ENCODE results near the gene ATRN.
A peak's percentile ranks its signal among the peaks of the same experiment; 100 is the strongest.

The ATRN gene

DNA sequence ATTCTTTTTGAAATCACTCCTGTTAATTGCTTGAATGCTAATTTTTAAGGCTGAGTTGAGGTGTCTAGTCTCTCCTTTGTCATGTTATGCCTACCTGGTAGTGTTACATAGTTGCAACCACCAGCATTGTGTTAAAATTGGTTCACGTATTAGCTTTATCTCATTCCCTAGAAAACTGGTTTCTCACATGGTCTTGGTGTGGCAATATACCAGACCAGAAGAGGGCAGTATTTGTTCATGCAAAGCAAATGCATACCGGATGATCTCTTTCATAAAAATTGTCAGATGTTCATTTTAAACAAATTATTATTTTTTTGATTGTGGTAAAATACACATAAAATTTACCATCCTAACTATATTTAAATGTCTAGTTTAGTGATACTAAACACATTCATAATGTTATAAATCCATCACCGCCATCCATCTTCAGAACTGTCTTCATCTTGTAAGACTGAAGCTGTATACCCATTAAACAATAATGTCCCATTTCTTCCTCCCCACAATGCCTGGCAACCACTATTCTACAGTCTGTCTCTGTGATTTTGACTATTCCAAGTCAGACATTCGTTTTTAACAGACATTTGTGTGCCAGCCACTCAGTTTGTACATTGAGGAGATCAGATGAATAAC, 92.8 kb downstream of the ATRN start:
- peak; percentile 77 for TF ChIP-seq CTCF (conservative IDR thresholded peaks at IDR 0.05; ENCODE audit: low read depth, low read length)
- H3K4me3 ChIP-seq (ENCODE audit: low read length), result no peak overlapping the region
- DNase-seq (ENCODE audit: low read depth), result peak; percentile 2

DNA sequence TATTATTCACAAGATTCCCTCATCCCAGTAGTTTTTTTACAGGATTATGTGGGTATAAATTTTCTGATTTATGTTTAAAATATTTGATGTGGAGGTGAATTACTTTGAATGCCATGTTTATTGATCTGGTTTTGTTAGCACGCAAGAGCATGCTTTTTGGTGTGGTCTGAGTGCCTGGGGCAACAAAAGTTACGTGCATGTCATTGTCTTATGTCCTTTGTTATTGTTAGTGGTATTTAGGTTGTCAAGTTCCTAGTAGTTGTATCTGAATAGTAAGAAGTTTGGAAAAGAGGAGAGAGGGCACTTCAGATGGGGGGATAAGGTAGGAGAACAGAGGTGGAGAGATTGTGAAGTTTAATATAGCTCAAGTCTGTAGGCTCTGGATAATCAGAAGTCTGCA, 95.0 kb downstream of the ATRN start:
- DNase-seq (ENCODE audit: low read depth), result no peak
- no peak for TF ChIP-seq CTCF (conservative IDR thresholded peaks at IDR 0.05; ENCODE audit: low read depth, low read length)
- no peak overlapping the region for H3K4me3 ChIP-seq (ENCODE audit: low read length)

DNA sequence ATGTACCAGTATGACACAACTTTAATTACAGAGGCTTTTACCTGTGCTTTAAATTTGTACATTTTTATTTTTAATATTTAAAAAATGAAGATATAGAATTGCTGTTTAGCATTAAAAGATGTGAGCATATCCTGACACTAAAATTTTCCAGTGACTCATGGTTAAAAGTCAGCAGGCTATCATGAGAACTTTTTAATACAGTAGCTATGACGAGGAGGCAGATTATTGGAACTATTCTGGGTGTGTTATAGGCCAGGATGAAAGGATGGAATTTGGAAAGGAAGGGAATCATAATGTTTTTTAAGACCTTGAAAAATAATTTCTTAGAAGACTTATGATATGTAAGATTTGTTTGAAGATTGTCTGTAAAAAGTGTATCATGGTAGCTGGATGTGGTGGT, 101.3 kb downstream of the ATRN start:
- no peak overlapping the region for H3K4me3 ChIP-seq (ENCODE audit: low read length)
- peak; percentile 26 for DNase-seq (ENCODE audit: low read depth)
- TF ChIP-seq CTCF (conservative IDR thresholded peaks at IDR 0.05; ENCODE audit: low read depth, low read length), result no peak

DNA sequence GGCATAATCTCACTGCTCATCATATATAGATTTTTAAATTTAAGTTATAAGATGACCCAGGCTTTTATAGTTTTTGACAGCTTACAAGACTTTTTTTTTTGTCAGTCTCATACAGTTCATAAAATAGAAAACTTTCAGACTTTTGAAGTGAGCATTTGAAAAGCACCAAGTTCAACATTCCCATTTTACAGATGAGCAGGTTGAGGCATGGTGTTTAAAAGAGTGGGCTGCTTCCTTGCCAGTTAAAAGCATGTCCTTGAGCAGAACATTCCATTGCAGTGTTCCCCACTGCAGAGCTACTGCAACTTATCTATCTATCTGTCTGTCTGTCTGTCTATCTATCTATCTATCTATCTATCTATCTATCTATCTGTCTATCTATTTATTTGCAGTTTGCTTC, 105.5 kb downstream of the ATRN start:
- no peak overlapping the region for H3K4me3 ChIP-seq (ENCODE audit: low read length)
- TF ChIP-seq CTCF (conservative IDR thresholded peaks at IDR 0.05; ENCODE audit: low read depth, low read length), result no peak
- no peak for DNase-seq (ENCODE audit: low read depth)

- H3K4me3 ChIP-seq (ENCODE audit: low read length), result no peak overlapping the region
- no peak for DNase-seq (ENCODE audit: low read depth)
- no peak for TF ChIP-seq CTCF (conservative IDR thresholded peaks at IDR 0.05; ENCODE audit: low read depth, low read length)
Measured at GRCh38 chr20:3577366-3577765, 106.5 kb downstream of the ATRN start.

DNA sequence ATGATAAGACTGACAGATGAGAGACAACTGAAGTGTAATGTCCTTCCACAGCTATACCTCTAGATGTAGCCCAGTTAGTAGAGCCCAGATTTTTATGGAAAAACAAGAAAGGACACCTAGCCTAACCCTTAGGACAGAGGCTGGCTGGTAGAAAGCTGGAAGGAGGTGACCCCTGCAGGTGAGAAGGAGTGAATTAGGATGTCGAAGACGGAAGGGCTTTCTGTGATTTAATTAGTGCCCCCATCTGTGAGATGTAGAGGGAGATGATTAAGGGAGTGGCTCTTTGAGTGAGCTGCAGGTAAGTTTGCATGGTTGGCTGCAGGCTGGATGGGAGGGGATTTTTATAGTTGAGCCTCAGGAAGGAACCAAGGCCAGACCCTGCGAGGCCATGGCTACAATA, 109.6 kb downstream of the ATRN start:
- no peak for TF ChIP-seq CTCF (conservative IDR thresholded peaks at IDR 0.05; ENCODE audit: low read depth, low read length)
- H3K4me3 ChIP-seq (ENCODE audit: low read length), result no peak overlapping the region
- DNase-seq (ENCODE audit: low read depth), result no peak

GRCh38 chr20:3583765-3584164, 112.9 kb downstream of the ATRN start:
- H3K4me3 ChIP-seq (ENCODE audit: low read length), result no peak overlapping the region
- DNase-seq (ENCODE audit: low read depth), result no peak
- no peak for TF ChIP-seq CTCF (conservative IDR thresholded peaks at IDR 0.05; ENCODE audit: low read depth, low read length)

Measured in retinal pigment epithelial cell (primary cell).